HepG2 (cell line): ENCODE results near the gene FOXA3. TPM values are rescaled to one million over a fixed set of nuclear protein-coding genes. Genes with fewer than 3 reads are reported as not detected.

ENCODE experiments used
- ARID3A ChIP-seq: IDR thresholded peaks from 2 replicates; pipeline ENCODE4 v1.6.1; 2012; ENCODE audit warnings: low read depth, low read length, improper control_type of control experiment
- FOSL1 ChIP-seq: sonication (generic); formaldehyde crosslinking; IDR thresholded peaks from 2 replicates; pipeline ENCODE4 v1.9.0; 2021; ENCODE audit warnings: missing genetic modification reagents, borderline replicate concordance
- FOXA1 ChIP-seq, 2 experiments: fragments of 450-650 bp in 1 of 2; sonication (generic) in 1 of 2; formaldehyde crosslinking in 1 of 2; IDR thresholded peaks; 2 replicates each; pipeline versions ENCODE4 v1.4.0 to v1.6.1; 2016 to 2020; ENCODE audit warnings: missing genetic modification reagents in 1 of 2
- HOXA5 ChIP-seq: sonication (generic); formaldehyde crosslinking; IDR thresholded peaks from 2 replicates; pipeline ENCODE4 v1.4.0; 2020; ENCODE audit warnings: missing genetic modification reagents
- KDM3A ChIP-seq: IDR thresholded peaks from 2 replicates; pipeline ENCODE4 v1.6.1; 2018; ENCODE audit warnings: low read depth, missing compliant biosample characterization
- NBN ChIP-seq: fragments of 450-650 bp; conservative IDR thresholded peaks from 2 replicates; pipeline ENCODE4 v1.6.1; 2017
- PCBP2 ChIP-seq: fragments of 200-400 bp; formaldehyde crosslinking; optimal IDR thresholded peaks from 2 replicates; pipeline ENCODE3; 2018; ENCODE audit warnings: low read length, low read depth; ENCODE audit not compliant: poor library complexity, severe bottlenecking
- PHF21A ChIP-seq: sonication (generic); formaldehyde crosslinking; IDR thresholded peaks from 2 replicates; pipeline ENCODE4 v1.5.0; 2020; ENCODE audit warnings: mild to moderate bottlenecking, missing genetic modification reagents
- PPARG ChIP-seq: conservative IDR thresholded peaks from 2 replicates; pipeline ENCODE4 v1.6.1; 2016; ENCODE audit warnings: missing biosample characterization, missing genetic modification reagents
- SMARCC2 ChIP-seq: fragments of 450-650 bp; IDR thresholded peaks from 2 replicates; pipeline ENCODE4 v1.6.1; 2017; ENCODE audit warnings: antibody characterized with exemption, mild to moderate bottlenecking
- SNAPC4 ChIP-seq: sonication (generic); formaldehyde crosslinking; IDR thresholded peaks from 2 replicates; pipeline ENCODE4 v1.4.0; 2020; ENCODE audit warnings: mild to moderate bottlenecking, missing genetic modification reagents
- YY1 ChIP-seq: IDR thresholded peaks from 2 replicates; pipeline ENCODE4 v1.6.1; 2011; ENCODE audit warnings: low read length, low read depth, moderate library complexity, mild to moderate bottlenecking; ENCODE audit not compliant: insufficient read depth, insufficient replicate concordance
- ZBTB33 ChIP-seq: sonication (generic); formaldehyde crosslinking; IDR thresholded peaks from 2 replicates; pipeline ENCODE4 v1.4.0; 2020; ENCODE audit warnings: missing genetic modification reagents
- ZBTB38 ChIP-seq: sonication (generic); formaldehyde crosslinking; IDR thresholded peaks from 2 replicates; pipeline ENCODE4 v1.5.1; 2020; ENCODE audit warnings: mild to moderate bottlenecking, missing genetic modification reagents
- ZMYM4 ChIP-seq: sonication (generic); formaldehyde crosslinking; IDR thresholded peaks from 2 replicates; pipeline ENCODE4 v1.8.1; 2023; ENCODE audit warnings: mild to moderate bottlenecking, missing genetic modification reagents
- ZNF530 ChIP-seq: sonication (generic); formaldehyde crosslinking; IDR thresholded peaks from 2 replicates; pipeline ENCODE4 v1.5.0; 2020; ENCODE audit warnings: low read depth, mild to moderate bottlenecking, missing genetic modification reagents
- ZNF704 ChIP-seq: sonication (generic); formaldehyde crosslinking; IDR thresholded peaks from 2 replicates; pipeline ENCODE4 v1.8.1; 2023; ENCODE audit warnings: mild to moderate bottlenecking, inconsistent platforms, moderate library complexity, missing genetic modification reagents, borderline replicate concordance
- ZNF766 ChIP-seq: sonication (generic); formaldehyde crosslinking; IDR thresholded peaks from 2 replicates; pipeline ENCODE4 v1.5.0; 2020; ENCODE audit warnings: missing genetic modification reagents, borderline replicate concordance
- ZNF788 ChIP-seq: sonication (generic); formaldehyde crosslinking; IDR thresholded peaks from 2 replicates; pipeline ENCODE4 v1.5.0; 2020; ENCODE audit warnings: mild to moderate bottlenecking, missing genetic modification reagents, borderline replicate concordance
- ZSCAN22 ChIP-seq: sonication (generic); formaldehyde crosslinking; IDR thresholded peaks from 2 replicates; pipeline ENCODE4 v1.4.0; 2020; ENCODE audit warnings: mild to moderate bottlenecking, missing genetic modification reagents
- polyA plus RNA-seq, 8 experiments: library from polyadenylated mRNA; depleted of rRNA in 3 of 8; stranded (reverse) in 7 of 8; unstranded in 1 of 8; fragments of >200 nt; fragmentation: Illumina TruSeq in 4 of 8; extraction: Trizol in 4 of 8; gene quantifications; 2 replicates each; pipeline versions ENCODE4 v1.2.1 to v1.2.3, GENCODE V29; 2011 to 2016; ENCODE audit warnings: low read depth in 4 of 8, missing spikeins in 1 of 8, mixed read lengths in 1 of 8; ENCODE audit not compliant: insufficient read depth in 1 of 8
- total RNA-seq, 5 experiments: library from RNA; depleted of rRNA; stranded (reverse); fragments of >200 nt; fragmentation: Illumina TruSeq; extraction: Trizol; gene quantifications; 2 replicates each; pipeline ENCODE4 v1.2.3, GENCODE V29; 2016; ENCODE audit warnings: low read depth in 1 of 5

Gene FOXA3
- total and polyA plus RNA-seq, 2 of the 13 experiments (the other 11 are each of a cell fraction or from before 2014, with no cell fraction given), result 29.8 to 47.6 TPM

- TF ChIP-seq ARID3A (no peak), NBN (no peak), ZNF530 (CRISPR knock-in tag) (no peak), FOXA1 (IDR thresholded peaks at IDR 0.05) (no peak), FOXA1 (CRISPR knock-in tag; IDR thresholded peaks at IDR 0.05) (no peak), SMARCC2 (no peak), PCBP2 (peak; percentile 64), ZNF704 (no peak), ZBTB33 (no peak), FOSL1 (CRISPR knock-in tag) (no peak), ZSCAN22 (CRISPR knock-in tag) (no peak), SNAPC4 (CRISPR knock-in tag) (no peak), KDM3A (CRISPR knock-in tag) (no peak), ZNF788 (0 out of 2 replicates have a peak, but pooled peaks have one; percentile 23), PHF21A (CRISPR knock-in tag) (no peak), HOXA5 (CRISPR knock-in tag) (peak; percentile 16; the same call in 1 of the 2 replicates), ZMYM4 (no peak), ZBTB38 (CRISPR knock-in tag) (no peak), ZNF766 (CRISPR knock-in tag) (no peak), YY1 (no peak), PPARG (no peak)
Measured at GRCh38 chr19:45901912-45902650, 38.0 kb downstream of the FOXA3 start, which contains the start of gene MYPOP (continued).
